Endodermal cell (in vitro differentiated cells): ENCODE data around the gene PDZK1. TPM values are rescaled to one million over a fixed set of nuclear protein-coding genes. Genes with fewer than 3 reads are reported as not detected.
"Not testable (repeated sequence)": the region's sequence is repeated elsewhere in the genome, so short reads cannot be mapped to it uniquely, and the experiment has no call there.

Source experiments
- DNase-seq: peaks from one replicate; pipeline ENCODE4 v3.0.0-alpha.2; 2017
- H3K27ac ChIP-seq: 2 replicates; pipeline ENCODE4 v1.5.1; 2013; ENCODE audit warnings: mild to moderate bottlenecking, low read depth, low read length, moderate library complexity
- H3K27me3 ChIP-seq: 2 replicates; pipeline ENCODE4 v1.6.1; 2013; ENCODE audit warnings: mild to moderate bottlenecking, low read length, moderate library complexity; ENCODE audit not compliant: insufficient read depth, control insufficient read depth, poor library complexity, severe bottlenecking
- H3K36me3 ChIP-seq: 2 replicates; pipeline ENCODE4 v1.7.0; 2013; ENCODE audit warnings: mild to moderate bottlenecking, low read length, moderate library complexity; ENCODE audit not compliant: control insufficient read depth, insufficient read depth
- H3K4me1 ChIP-seq: one replicate; pipeline ENCODE4 v1.7.0; 2013; ENCODE audit warnings: low read length; ENCODE audit not compliant: control insufficient read depth, insufficient read depth
- H3K4me3 ChIP-seq: 2 replicates; pipeline ENCODE4 v1.5.1; 2013; ENCODE audit warnings: mild to moderate bottlenecking, low read length, moderate library complexity
- H3K9ac ChIP-seq: 2 replicates; pipeline ENCODE4 v1.6.1; 2013; ENCODE audit warnings: mild to moderate bottlenecking, low read length, moderate library complexity; ENCODE audit not compliant: poor library complexity, severe bottlenecking; ENCODE audit errors: extremely low read depth
- H3K9me3 ChIP-seq: 2 replicates; pipeline ENCODE4 v1.6.1; 2013; ENCODE audit warnings: mild to moderate bottlenecking, low read length, moderate library complexity; ENCODE audit not compliant: control insufficient read depth
- H3K27ac Mint-ChIP-seq: 2 replicates; pipeline ENCODE4 v1.8.0; 2020; ENCODE audit warnings: mixed read lengths
- H3K27me3 Mint-ChIP-seq: 2 replicates; pipeline ENCODE4 v1.8.0; 2021; ENCODE audit warnings: mild to moderate bottlenecking, mixed read lengths; ENCODE audit not compliant: insufficient read depth
- H3K36me3 Mint-ChIP-seq: 2 replicates; pipeline ENCODE4 v1.8.0; 2020; ENCODE audit warnings: low read depth, mixed read lengths
- H3K4me1 Mint-ChIP-seq: 2 replicates; pipeline ENCODE4 v1.8.0; 2020; ENCODE audit warnings: mixed read lengths
- H3K4me3 Mint-ChIP-seq: 2 replicates; pipeline ENCODE4 v1.8.0; 2020; ENCODE audit warnings: mild to moderate bottlenecking, moderate library complexity, mixed read lengths
- H3K9me3 Mint-ChIP-seq: 2 replicates; pipeline ENCODE4 v1.8.0; 2020; ENCODE audit warnings: mild to moderate bottlenecking, mixed read lengths
- WGBS, 2 experiments: methylation state at CpG; one replicate each; pipeline versions ENCODE4 v1.1.5 to v1.1.7; 2013; ENCODE audit warnings: missing lambda C conversion rate in 2 of 2, mixed read lengths in 1 of 2; ENCODE audit not compliant: insufficient coverage in 1 of 2, insufficient read length in 1 of 2; 5-methylcytosine and 5-hydroxymethylcytosine counted together
- total RNA-seq, 2 donors: library from RNA; stranded (reverse); fragmentation: NEBNext Ultra II Directional in 1 of 2; extraction: Animal tissue kit (Norgen Biotek cat#: 25700) in 1 of 2; gene quantifications; 2 replicates in 1 of 2; 3 replicates in 1 of 2; pipeline ENCODE4 v1.2.1, GENCODE V29; 2021
- TF ChIP-seq, protein P1 (sequence below): fragments of 200-600 bp; sonication (generic); conservative IDR thresholded peaks from 2 replicates; pipeline ENCODE4 v1.5.0; 2021; ENCODE audit warnings: antibody characterized with exemption, mild to moderate bottlenecking

Gene PDZK1
- total RNA-seq, 2 donors from 2014 or later = 47.2 to 51.8 TPM

DNA sequence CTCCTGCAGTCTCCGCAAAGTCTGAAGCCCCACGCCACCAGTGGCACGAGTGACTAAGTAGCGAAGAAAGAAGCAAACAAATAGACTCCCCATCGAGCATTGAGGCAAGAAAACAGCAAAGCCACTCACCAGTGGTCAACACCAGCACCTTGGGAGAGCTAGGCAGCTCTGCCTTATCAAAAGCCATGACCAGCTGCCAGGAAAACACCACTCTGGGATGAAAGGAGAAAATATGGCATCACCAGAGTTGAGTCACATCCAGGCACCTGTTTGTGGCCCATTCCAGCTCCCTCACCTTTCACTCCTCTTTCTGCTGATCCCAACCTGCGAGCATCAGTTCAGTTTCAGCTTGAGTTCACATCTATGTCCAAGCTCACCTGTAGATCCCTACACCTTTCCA is 17.2 kb downstream of the PDZK1 start:
- WGBS, 2 experiments = 96 to 97% methylated on average over 5 to 6 of the region's 6 CpGs

DNA sequence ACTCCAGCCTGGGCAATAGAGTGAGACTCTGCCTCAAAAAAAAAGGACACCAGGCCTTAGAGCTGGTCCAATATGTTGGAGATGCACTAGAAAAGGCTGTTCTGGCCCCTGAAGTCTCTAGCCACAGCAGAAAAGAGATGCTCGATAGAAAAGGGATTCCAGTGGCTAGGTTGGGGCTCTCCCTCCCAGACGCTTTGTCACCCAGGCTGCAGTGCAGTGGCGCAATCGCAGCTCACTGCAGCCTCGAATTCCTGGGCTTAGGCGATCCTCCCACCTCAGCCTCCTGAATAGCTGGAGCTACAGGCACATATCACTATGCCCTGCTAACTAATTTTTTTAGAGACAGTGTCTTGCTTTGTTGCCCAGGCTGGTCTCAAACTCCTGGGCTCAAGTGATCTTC is 18.2 kb downstream of the PDZK1 start:
- peaks cover 40% of the 10 kb centered on the region for H3K4me1 Mint-ChIP-seq
- Histone ChIP-seq H3K36me3 (peaks cover 37% of the 10 kb centered on the region), H3K4me1 (peaks cover 18% of the 10 kb centered on the region), H3K27ac (no peak overlapping the region), H3K9ac (no peak overlapping the region), H3K27me3 (no peaks in the 10 kb centered on the region), H3K9me3 (no peaks in the 10 kb centered on the region), H3K4me3 (no peak overlapping the region)
- H3K27ac Mint-ChIP-seq = no peak overlapping the region
- peaks cover 30% of the 10 kb centered on the region for H3K36me3 Mint-ChIP-seq
- H3K27me3 Mint-ChIP-seq = no peaks in the 10 kb centered on the region
- DNase-seq = no peak
- H3K4me3 Mint-ChIP-seq = no peak overlapping the region
- TF ChIP-seq, protein P1, sequence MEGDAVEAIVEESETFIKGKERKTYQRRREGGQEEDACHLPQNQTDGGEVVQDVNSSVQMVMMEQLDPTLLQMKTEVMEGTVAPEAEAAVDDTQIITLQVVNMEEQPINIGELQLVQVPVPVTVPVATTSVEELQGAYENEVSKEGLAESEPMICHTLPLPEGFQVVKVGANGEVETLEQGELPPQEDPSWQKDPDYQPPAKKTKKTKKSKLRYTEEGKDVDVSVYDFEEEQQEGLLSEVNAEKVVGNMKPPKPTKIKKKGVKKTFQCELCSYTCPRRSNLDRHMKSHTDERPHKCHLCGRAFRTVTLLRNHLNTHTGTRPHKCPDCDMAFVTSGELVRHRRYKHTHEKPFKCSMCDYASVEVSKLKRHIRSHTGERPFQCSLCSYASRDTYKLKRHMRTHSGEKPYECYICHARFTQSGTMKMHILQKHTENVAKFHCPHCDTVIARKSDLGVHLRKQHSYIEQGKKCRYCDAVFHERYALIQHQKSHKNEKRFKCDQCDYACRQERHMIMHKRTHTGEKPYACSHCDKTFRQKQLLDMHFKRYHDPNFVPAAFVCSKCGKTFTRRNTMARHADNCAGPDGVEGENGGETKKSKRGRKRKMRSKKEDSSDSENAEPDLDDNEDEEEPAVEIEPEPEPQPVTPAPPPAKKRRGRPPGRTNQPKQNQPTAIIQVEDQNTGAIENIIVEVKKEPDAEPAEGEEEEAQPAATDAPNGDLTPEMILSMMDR = no peak
- WGBS, 2 experiments = 91 to 95% methylated on average over 6 of the region's 6 CpGs
- H3K9me3 Mint-ChIP-seq = no peaks in the 10 kb centered on the region

More for the DNA sequence above, 17.2 kb downstream of the PDZK1 start:
- no peaks in the 10 kb centered on the region for H3K27me3 ChIP-seq
- H3K9me3 Mint-ChIP-seq = no peaks in the 10 kb centered on the region
- H3K9me3 ChIP-seq = no peaks in the 10 kb centered on the region
- H3K4me1 ChIP-seq = peaks cover 18% of the 10 kb centered on the region
- H3K36me3 Mint-ChIP-seq = peaks cover 34% of the 10 kb centered on the region
- peak overlapping the region; percentile 23 for H3K4me3 Mint-ChIP-seq
- peaks cover 42% of the 10 kb centered on the region for H3K36me3 ChIP-seq
- peak; percentile 43 for DNase-seq
- H3K27me3 Mint-ChIP-seq = no peaks in the 10 kb centered on the region
- H3K27ac ChIP-seq = no peak overlapping the region
- TF ChIP-seq, protein P1 = no peak
- peaks cover 43% of the 10 kb centered on the region for H3K4me1 Mint-ChIP-seq
- no peak overlapping the region for H3K27ac Mint-ChIP-seq
- no peak overlapping the region for H3K4me3 ChIP-seq
- H3K9ac ChIP-seq = no peak overlapping the region

DNA sequence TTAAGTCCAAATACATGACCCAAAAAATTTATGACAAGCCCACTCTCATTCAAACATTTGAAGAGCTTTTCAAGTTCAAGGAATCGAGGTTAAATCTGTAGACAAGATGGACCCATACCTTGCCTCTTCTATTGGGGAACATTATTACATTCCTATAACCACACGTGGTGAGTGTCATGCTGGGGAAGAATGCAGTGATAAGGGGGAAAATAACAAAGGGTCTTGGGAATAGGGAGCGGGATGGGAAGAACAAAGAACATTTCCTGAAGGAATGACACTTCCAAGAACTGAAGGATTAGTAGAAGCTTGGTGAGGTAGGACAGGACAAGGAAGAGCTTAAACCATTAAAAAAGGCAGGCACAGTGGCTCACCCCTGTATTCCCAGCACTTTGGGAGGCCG is 18.8 kb downstream of the PDZK1 start:
- H3K4me1 ChIP-seq = peaks cover 18% of the 10 kb centered on the region
- Mint-ChIP-seq H3K9me3 (no peaks in the 10 kb centered on the region), H3K4me3 (no peak overlapping the region), H3K27me3 (no peaks in the 10 kb centered on the region), H3K27ac (no peak overlapping the region), H3K4me1 (peaks cover 37% of the 10 kb centered on the region), H3K36me3 (peaks cover 26% of the 10 kb centered on the region)
- no peak overlapping the region for H3K27ac ChIP-seq
- no peak overlapping the region for H3K4me3 ChIP-seq
- H3K36me3 ChIP-seq = peaks cover 31% of the 10 kb centered on the region
- 75 to 100% methylated on average over 1 to 4 of the region's 4 CpGs for WGBS, 2 experiments
- H3K9me3 ChIP-seq = no peaks in the 10 kb centered on the region
- peak; percentile 48 for DNase-seq
- TF ChIP-seq, protein P1 = no peak
- H3K27me3 ChIP-seq = no peaks in the 10 kb centered on the region
- no peak overlapping the region for H3K9ac ChIP-seq

DNA sequence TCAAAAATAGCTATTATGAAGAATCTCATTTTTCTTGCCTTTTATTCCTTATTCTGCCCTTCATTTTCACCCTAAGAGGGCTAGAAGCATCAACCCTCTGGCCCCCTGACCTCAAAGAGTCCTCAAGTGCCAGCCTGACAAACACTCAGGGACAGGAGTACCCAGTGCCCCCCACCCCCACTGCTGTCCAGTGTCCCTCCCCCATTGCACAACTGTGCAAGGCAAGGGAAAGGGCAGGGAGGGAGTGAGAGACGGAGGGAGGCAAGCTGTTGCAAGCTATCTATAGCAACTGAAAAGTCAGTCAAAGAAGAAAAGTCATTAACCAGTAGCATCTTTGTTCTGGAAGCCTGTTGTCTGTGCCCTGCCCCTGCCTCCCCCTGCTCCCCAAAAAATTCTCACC is 21.1 kb downstream of the PDZK1 start:
- DNase-seq, H3K9ac ChIP-seq, H3K4me3 ChIP-seq, H3K27ac ChIP-seq, H3K27ac Mint-ChIP-seq, H3K4me3 Mint-ChIP-seq, H3K9me3 Mint-ChIP-seq, H3K27me3 Mint-ChIP-seq, H3K9me3 ChIP-seq, H3K27me3 ChIP-seq: not testable (repeated sequence)
- WGBS, 2 experiments = 83% methylated on average over 1 of the region's 1 CpG; no CpG with 5 or more reads in 1 of the 2 experiments
- Histone ChIP-seq H3K36me3 (peaks cover 20% of the 10 kb centered on the region), H3K4me1 (peaks cover 15% of the 10 kb centered on the region)
- peaks cover 25% of the 10 kb centered on the region for H3K4me1 Mint-ChIP-seq
- peaks cover 17% of the 10 kb centered on the region for H3K36me3 Mint-ChIP-seq

DNA sequence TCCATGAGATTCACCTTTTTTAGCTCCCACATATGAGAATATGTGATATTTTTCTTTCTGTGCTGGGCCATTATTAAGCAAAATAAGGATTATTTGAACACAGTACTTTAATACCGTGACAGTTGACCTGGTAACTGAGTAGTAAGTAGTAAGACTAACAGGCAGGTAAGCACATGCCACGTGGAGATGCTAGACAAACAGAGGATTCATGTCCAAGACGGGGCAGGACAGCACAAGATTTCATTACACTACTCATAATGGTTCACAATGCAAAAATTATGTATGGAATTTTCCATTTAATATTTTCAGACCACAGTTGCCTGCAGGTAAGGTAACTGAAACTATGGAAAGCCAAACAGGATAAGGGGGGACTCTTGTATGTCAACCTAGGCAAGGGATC is 22.3 kb downstream of the PDZK1 start:
- peaks cover 15% of the 10 kb centered on the region for H3K36me3 ChIP-seq
- Mint-ChIP-seq H3K4me1 (peaks cover 13% of the 10 kb centered on the region), H3K36me3 (peaks cover 17% of the 10 kb centered on the region)
- H3K27ac Mint-ChIP-seq, H3K27me3 ChIP-seq, H3K4me3 ChIP-seq, H3K9me3 Mint-ChIP-seq, H3K4me3 Mint-ChIP-seq, H3K9me3 ChIP-seq, H3K27ac ChIP-seq, H3K9ac ChIP-seq, DNase-seq, H3K27me3 Mint-ChIP-seq, H3K4me1 ChIP-seq: not testable (repeated sequence)
- WGBS, 2 experiments = no CpG with 5 or more reads among the region's 3 CpGs
